Ectodermal cell (in vitro differentiated cells): ENCODE data around the gene CLSTN2.

Experiments
- H3K27ac ChIP-seq: 2 replicates; pipeline ENCODE4 v1.7.0; 2013; ENCODE audit warnings: mild to moderate bottlenecking, low read depth, low read length; ENCODE audit not compliant: insufficient read depth, poor library complexity, severe bottlenecking
- H3K27me3 ChIP-seq: 2 replicates; pipeline ENCODE4 v1.7.0; 2013; ENCODE audit warnings: mild to moderate bottlenecking, low read length; ENCODE audit not compliant: insufficient read depth, control insufficient read depth, poor library complexity, severe bottlenecking
- H3K36me3 ChIP-seq: one replicate; pipeline ENCODE4 v1.7.0; 2013; ENCODE audit warnings: low read length; ENCODE audit not compliant: control insufficient read depth, insufficient read depth
- H3K4me1 ChIP-seq: one replicate; pipeline ENCODE4 v1.7.0; 2013; ENCODE audit warnings: low read length; ENCODE audit not compliant: control insufficient read depth, insufficient read depth
- H3K4me3 ChIP-seq: 2 replicates; pipeline ENCODE4 v1.7.0; 2013; ENCODE audit warnings: low read depth, low read length, control low read depth; ENCODE audit not compliant: insufficient read depth
- H3K9me3 ChIP-seq: 2 replicates; pipeline ENCODE4 v1.7.0; 2013; ENCODE audit warnings: mild to moderate bottlenecking, low read length, moderate library complexity; ENCODE audit not compliant: control insufficient read depth
- WGBS, 2 experiments: methylation state at CpG; one replicate each; pipeline ENCODE4 v1.1.7; 2013; ENCODE audit warnings: missing lambda C conversion rate in 2 of 2; 5-methylcytosine and 5-hydroxymethylcytosine counted together

The CLSTN2 gene

DNA sequence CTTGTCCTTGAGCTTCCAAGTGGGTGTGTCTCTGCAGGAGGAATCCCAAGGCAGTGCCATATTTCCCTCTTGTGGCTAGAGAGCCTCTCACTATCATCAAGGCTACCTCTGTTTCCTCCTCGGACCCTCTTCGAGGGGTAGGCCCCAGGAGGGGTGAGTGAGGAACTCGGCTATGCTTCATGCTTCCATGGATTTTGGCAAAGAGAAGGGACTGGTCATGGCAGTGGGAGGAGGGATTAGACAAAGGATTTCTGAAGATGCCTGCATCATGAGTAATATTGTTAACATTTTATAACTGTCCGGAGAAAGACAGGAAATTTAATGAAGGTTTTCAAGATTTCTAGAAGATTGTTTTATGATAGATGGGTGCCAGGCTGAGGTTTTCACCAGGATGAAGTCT is 241.5 kb downstream of the CLSTN2 start:
- Histone ChIP-seq H3K9me3 (no peaks in the 10 kb centered on the region), H3K27ac (no peak overlapping the region), H3K4me1 (no peaks in the 10 kb centered on the region), H3K27me3 (no peaks in the 10 kb centered on the region), H3K4me3 (no peak overlapping the region), H3K36me3 (no peaks in the 10 kb centered on the region)
- 95 to 98% methylated on average over 4 of the region's 4 CpGs for WGBS, 2 experiments

DNA sequence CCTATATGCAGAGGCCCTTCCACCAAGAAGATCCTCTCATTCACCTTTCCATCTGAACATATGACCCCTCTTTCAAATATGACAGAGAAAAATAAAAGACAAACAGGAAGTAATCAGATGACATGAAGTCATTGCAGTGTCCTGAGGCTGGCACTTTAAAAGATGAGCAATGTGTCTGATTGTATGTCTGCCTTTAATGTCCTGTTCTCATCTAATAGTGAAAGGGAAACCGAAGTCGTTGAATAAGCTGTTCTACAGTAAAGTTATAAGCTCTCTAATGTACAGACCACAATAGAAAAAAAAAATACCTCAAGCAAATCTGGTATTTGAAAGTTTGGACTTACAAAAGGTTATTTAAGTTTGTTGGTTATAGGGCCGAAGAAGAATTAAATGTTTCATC is 243.0 kb downstream of the CLSTN2 start:
- Histone ChIP-seq H3K36me3 (no peaks in the 10 kb centered on the region), H3K27me3 (no peaks in the 10 kb centered on the region), H3K27ac (no peak overlapping the region), H3K4me3 (no peak overlapping the region), H3K4me1 (no peaks in the 10 kb centered on the region), H3K9me3 (no peaks in the 10 kb centered on the region)
- 74 to 88% methylated on average over 3 of the region's 3 CpGs for WGBS, 2 experiments

DNA sequence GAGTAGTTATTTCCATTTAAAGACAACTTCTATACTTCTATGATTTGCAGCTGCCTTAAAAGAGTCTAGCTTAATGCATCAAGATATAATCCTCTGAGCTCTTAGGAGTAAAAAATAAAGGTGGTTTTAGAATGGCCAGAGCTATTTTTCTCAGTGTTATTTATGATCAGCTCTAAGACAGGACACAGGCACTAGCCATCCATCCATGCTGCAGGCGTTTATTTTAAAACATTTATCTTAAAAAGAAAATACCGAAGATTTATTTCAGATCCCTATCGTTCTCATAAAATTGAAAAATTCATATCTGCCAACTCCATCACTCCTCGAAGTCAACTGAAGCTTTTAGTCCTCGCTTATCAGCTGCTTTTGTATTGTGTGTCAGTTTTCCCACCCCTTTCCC is 243.5 kb downstream of the CLSTN2 start:
- Histone ChIP-seq H3K4me3 (no peak overlapping the region), H3K9me3 (no peaks in the 10 kb centered on the region), H3K27ac (no peak overlapping the region), H3K36me3 (no peaks in the 10 kb centered on the region), H3K4me1 (no peaks in the 10 kb centered on the region), H3K27me3 (no peaks in the 10 kb centered on the region)
- WGBS, 2 experiments, result 87 to 90% methylated on average over 5 of the region's 5 CpGs

DNA sequence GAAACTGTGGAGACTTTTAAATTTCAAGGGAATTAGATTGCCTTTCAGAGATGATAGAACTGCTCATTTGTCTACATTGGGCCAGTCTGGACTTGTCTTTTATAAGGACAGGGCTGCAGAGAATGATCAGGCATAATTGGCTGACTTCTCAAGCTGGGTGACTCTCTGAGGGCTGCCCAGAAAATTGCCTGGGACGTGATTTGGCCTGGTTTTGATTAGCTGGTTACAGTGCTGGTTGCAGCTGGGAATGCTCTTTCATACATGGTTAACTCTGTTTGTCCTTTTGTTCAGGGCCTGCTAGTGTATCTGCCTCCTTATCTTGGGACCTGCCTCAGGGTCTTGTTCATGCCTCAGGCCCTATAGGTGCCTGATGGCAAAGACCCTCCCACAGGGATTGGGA is 245.6 kb downstream of the CLSTN2 start:
- H3K4me1 ChIP-seq, result no peaks in the 10 kb centered on the region
- no peak overlapping the region for H3K27ac ChIP-seq
- no peaks in the 10 kb centered on the region for H3K27me3 ChIP-seq
- H3K4me3 ChIP-seq, result no peak overlapping the region
- WGBS, 2 experiments, result 94 to 97% methylated on average over 1 of the region's 1 CpG
- H3K36me3 ChIP-seq, result no peaks in the 10 kb centered on the region
- no peaks in the 10 kb centered on the region for H3K9me3 ChIP-seq

DNA sequence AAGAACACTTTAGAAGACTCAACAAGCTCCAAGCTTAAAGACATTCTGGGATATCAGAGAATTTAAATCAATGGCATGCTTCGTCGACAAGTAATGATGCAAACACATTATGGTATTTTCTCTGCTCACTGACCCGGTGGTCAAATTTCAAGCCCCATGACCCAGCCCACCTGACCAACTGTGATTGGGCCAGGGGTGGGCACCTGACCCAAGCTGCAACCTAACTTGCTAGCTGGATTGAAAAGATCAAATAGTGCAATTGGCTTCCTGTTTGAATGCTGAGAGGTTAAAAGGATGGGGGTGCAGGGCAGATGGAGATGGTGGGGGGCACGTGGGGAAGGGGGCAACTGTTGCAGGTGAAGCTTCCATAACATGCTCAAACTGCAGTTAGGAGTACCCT is 250.4 kb downstream of the CLSTN2 start:
- H3K27me3 ChIP-seq, result no peaks in the 10 kb centered on the region
- no peak overlapping the region for H3K4me3 ChIP-seq
- no peak overlapping the region for H3K27ac ChIP-seq
- 90 to 91% methylated on average over 4 of the region's 4 CpGs for WGBS, 2 experiments
- H3K9me3 ChIP-seq, result no peaks in the 10 kb centered on the region
- no peaks in the 10 kb centered on the region for H3K4me1 ChIP-seq
- no peaks in the 10 kb centered on the region for H3K36me3 ChIP-seq

DNA sequence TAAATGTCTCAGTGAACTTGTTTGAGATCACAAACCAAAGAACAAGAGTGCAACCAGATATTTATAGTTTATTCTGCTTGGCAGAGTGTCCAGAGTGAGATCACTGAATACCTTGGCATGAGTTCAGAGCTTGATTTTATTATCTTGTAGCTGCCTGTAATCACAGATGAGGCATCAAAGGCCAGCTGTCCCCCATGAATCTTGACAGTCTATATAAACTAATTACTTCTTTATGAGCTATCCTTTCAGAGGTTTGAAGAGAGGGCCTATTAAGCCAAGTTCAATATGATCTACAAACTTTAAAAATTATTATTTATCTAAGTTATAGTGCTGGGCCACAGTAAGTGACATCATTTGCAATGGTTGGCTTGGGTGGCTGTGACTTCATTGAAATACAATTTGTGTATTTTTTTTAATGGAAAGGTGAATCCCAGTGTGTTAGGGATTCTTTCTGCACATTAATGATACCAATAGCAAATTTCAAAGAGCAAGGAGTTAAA is 251.5 kb downstream of the CLSTN2 start:
- H3K4me3 ChIP-seq, result no peak overlapping the region
- no peaks in the 10 kb centered on the region for H3K36me3 ChIP-seq
- no peaks in the 10 kb centered on the region for H3K4me1 ChIP-seq
- H3K27me3 ChIP-seq, result no peaks in the 10 kb centered on the region
- no peaks in the 10 kb centered on the region for H3K9me3 ChIP-seq
- H3K27ac ChIP-seq, result no peak overlapping the region

DNA sequence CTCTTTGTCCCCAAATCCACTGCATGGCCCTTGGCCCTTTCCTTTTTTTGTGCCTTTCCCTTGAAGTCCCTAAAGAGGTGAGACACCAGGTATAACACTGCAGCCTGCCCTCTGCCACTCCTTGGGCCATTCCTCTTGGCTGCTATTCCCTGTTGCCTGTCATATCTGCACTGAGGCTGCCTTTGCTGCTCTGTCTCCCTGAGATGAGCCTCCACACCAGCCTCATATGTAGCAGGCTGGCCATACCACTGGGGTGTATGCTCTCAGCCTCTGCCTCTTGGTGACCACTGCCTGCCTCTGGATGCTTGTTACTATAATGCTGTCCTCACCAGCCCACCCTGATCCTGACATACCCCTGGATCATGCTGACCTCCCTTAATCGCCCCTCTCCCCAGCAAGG is 252.0 kb downstream of the CLSTN2 start:
- 83 to 90% methylated on average over 1 of the region's 1 CpG for WGBS, 2 experiments

DNA sequence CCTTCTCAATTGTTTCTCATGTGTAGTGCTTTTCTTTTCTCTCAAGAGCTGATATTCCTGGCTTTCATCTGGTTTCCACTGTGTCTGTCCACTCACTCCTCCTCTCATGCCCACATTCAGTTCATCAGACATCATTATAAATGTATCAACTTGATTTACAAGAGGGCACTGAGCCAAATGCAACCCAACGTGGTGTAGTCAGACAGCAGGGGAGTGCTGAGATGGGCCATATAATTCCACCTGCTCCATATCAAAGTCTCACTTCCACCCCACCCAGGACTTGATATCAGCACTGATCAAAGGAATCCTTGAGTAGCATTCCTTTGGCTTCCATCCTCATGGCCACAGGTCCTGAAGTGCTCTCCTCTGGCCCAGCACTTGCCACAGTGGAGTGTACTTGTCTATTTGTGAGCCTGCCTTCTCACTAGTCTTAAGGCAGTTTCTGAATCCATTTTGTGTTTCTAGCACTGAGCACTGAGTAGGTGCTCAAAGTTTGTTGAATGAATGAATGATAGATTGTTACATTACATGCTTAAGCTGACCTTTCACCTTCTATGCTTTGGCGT is 252.8 kb downstream of the CLSTN2 start:
- H3K9me3 ChIP-seq, result no peaks in the 10 kb centered on the region
- no peaks in the 10 kb centered on the region for H3K4me1 ChIP-seq
- H3K27ac ChIP-seq, result no peak overlapping the region
- no peaks in the 10 kb centered on the region for H3K36me3 ChIP-seq
- H3K4me3 ChIP-seq, result no peak overlapping the region
- WGBS, 2 experiments, result 91 to 100% methylated on average over 2 of the region's 2 CpGs
- no peaks in the 10 kb centered on the region for H3K27me3 ChIP-seq

More for the DNA sequence above, 252.0 kb downstream of the CLSTN2 start:
- Histone ChIP-seq H3K27ac (no peak overlapping the region), H3K36me3 (no peaks in the 10 kb centered on the region), H3K27me3 (no peaks in the 10 kb centered on the region), H3K4me3 (no peak overlapping the region), H3K4me1 (no peaks in the 10 kb centered on the region), H3K9me3 (no peaks in the 10 kb centered on the region)

DNA sequence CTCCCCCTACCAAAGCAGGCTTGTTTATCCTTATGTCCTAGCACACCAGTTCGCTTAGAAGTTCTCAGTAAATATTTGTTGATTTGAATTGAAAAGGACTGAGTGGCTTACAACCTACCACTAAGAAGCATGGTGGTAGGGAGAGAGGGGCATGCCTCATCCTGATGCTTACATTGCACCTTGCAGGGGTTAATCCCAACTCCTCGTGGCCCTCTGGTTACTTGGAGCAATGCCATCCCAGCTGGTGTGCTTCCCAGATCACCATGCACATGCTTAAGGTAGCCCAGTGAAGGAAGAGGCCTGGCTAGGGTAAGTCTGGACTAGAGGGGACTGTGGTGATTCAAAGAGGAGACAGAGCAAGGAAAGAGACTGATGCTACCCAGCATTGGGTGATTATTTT is 253.3 kb downstream of the CLSTN2 start:
- H3K9me3 ChIP-seq, result no peaks in the 10 kb centered on the region
- H3K27me3 ChIP-seq, result no peaks in the 10 kb centered on the region
- 68 to 85% methylated on average over 2 of the region's 2 CpGs for WGBS, 2 experiments
- H3K27ac ChIP-seq, result no peak overlapping the region
- H3K4me1 ChIP-seq, result no peaks in the 10 kb centered on the region
- no peaks in the 10 kb centered on the region for H3K36me3 ChIP-seq
- H3K4me3 ChIP-seq, result no peak overlapping the region

DNA sequence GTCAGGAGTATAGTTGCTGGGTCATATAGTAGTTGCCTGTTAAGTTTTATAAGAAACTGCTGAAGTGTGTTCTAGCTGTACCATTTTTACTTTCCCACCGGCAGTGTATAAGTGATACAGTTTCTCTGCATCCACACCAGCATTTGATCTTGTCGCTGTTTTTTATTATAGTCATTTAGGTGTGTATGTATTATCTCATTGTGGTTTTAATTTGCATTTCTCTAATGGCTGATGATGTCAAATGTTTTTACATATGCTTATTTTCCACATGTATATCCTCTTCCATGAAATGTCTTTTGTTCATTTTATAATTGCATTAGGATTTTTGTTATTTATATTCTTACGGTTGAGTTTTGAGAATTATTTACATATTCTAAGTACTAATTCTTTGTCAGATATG is 254.3 kb downstream of the CLSTN2 start:
- Histone ChIP-seq H3K4me3 (no peak overlapping the region), H3K36me3 (no peaks in the 10 kb centered on the region), H3K4me1 (no peaks in the 10 kb centered on the region), H3K9me3 (no peaks in the 10 kb centered on the region), H3K27me3 (no peaks in the 10 kb centered on the region), H3K27ac (no peak overlapping the region)
- 86 to 100% methylated on average over 2 to 3 of the region's 3 CpGs for WGBS, 2 experiments

DNA sequence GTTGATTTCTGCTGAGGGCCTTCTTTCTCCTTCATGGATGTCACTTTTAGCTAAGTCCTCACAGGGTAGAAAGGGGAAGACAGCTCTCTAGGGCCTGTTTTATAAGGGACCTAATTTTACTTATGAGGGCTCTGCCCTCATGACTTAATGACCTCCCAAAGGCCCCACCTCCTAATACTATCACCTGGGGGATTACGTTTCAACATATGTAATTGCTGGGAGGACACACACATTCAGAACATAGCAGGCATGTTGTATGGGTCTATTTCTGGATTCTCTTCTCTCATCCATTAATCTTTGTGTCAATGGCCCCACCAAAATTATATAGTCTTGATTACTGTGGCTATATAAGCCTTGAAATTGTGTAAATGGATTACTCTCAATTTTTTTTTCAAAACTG is 255.0 kb downstream of the CLSTN2 start:
- no peak overlapping the region for H3K4me3 ChIP-seq
- H3K9me3 ChIP-seq, result no peaks in the 10 kb centered on the region
- H3K27me3 ChIP-seq, result no peaks in the 10 kb centered on the region
- 92 to 100% methylated on average over 1 of the region's 1 CpG for WGBS, 2 experiments
- H3K27ac ChIP-seq, result no peak overlapping the region
- H3K36me3 ChIP-seq, result no peaks in the 10 kb centered on the region
- no peaks in the 10 kb centered on the region for H3K4me1 ChIP-seq
